ENCODE measurements around the gene MTMR3.

MTMR3 gene

GRCh38 chr22:30062950-30063349 is 180.0 kb downstream of the MTMR3 start:
- FAIRE-seq (no peak), DNase-seq (ENCODE audit: insufficient read length) (no peak)
- TF ChIP-seq POLR2A (IDR thresholded peaks at IDR 0.05; ENCODE audit: low read depth, low read length) (no peak), POLR2AphosphoS5 (IDR thresholded peaks at IDR 0.05; ENCODE audit: low read depth, low read length) (no peak), TAF1 (IDR thresholded peaks at IDR 0.05; ENCODE audit: borderline replicate concordance, low read depth, low read length) (no peak)

- no peak for DNase-seq (ENCODE audit: insufficient read length)
These were observed 181.2 kb downstream of the MTMR3 start for GRCh38 chr22:30064172-30064571.

GRCh38 chr22:30073743-30074142 is 190.8 kb downstream of the MTMR3 start:
- no peak for TF ChIP-seq POLR2A (IDR thresholded peaks at IDR 0.05; ENCODE audit: low read depth, low read length)
- no peak for TF ChIP-seq TAF1 (IDR thresholded peaks at IDR 0.05; ENCODE audit: borderline replicate concordance, low read depth, low read length)
- TF ChIP-seq POLR2AphosphoS5 (IDR thresholded peaks at IDR 0.05; ENCODE audit: low read depth, low read length): no peak
- DNase-seq (ENCODE audit: insufficient read length): no peak
- FAIRE-seq: no peak

More at GRCh38 chr22:30064172-30064571, 181.2 kb downstream of the MTMR3 start:
- FAIRE-seq: no peak
- TF ChIP-seq TAF1 (IDR thresholded peaks at IDR 0.05; ENCODE audit: borderline replicate concordance, low read depth, low read length) (no peak), POLR2A (IDR thresholded peaks at IDR 0.05; ENCODE audit: low read depth, low read length) (no peak), POLR2AphosphoS5 (IDR thresholded peaks at IDR 0.05; ENCODE audit: low read depth, low read length) (no peak)

GRCh38 chr22:30074147-30074546 is 191.2 kb downstream of the MTMR3 start:
- FAIRE-seq (no peak), DNase-seq (ENCODE audit: insufficient read length) (no peak)
- no peak for TF ChIP-seq POLR2A (IDR thresholded peaks at IDR 0.05; ENCODE audit: low read depth, low read length)
- TF ChIP-seq TAF1 (IDR thresholded peaks at IDR 0.05; ENCODE audit: borderline replicate concordance, low read depth, low read length): no peak
- TF ChIP-seq POLR2AphosphoS5 (IDR thresholded peaks at IDR 0.05; ENCODE audit: low read depth, low read length): no peak

GRCh38 chr22:30074994-30075393 is 192.0 kb downstream of the MTMR3 start:
- TF ChIP-seq POLR2AphosphoS5 (IDR thresholded peaks at IDR 0.05; ENCODE audit: low read depth, low read length): no peak
- no peak for TF ChIP-seq POLR2A (IDR thresholded peaks at IDR 0.05; ENCODE audit: low read depth, low read length)
- TF ChIP-seq TAF1 (IDR thresholded peaks at IDR 0.05; ENCODE audit: borderline replicate concordance, low read depth, low read length): no peak
- DNase-seq (ENCODE audit: insufficient read length) (no peak), FAIRE-seq (no peak)

GRCh38 chr22:30077279-30077880 is 194.4 kb downstream of the MTMR3 start:
- FAIRE-seq: no peak
- TF ChIP-seq POLR2A (IDR thresholded peaks at IDR 0.05; ENCODE audit: low read depth, low read length): no peak
- TF ChIP-seq TAF1 (IDR thresholded peaks at IDR 0.05; ENCODE audit: borderline replicate concordance, low read depth, low read length): no peak
- no peak for TF ChIP-seq POLR2AphosphoS5 (IDR thresholded peaks at IDR 0.05; ENCODE audit: low read depth, low read length)
- DNase-seq (ENCODE audit: insufficient read length): no peak

- DNase-seq (ENCODE audit: insufficient read length): no peak
- TF ChIP-seq POLR2A (IDR thresholded peaks at IDR 0.05; ENCODE audit: low read depth, low read length): no peak
- FAIRE-seq: peak; percentile 69
These were observed 195.6 kb downstream of the MTMR3 start for GRCh38 chr22:30078320-30079311.

- TF ChIP-seq POLR2AphosphoS5 (IDR thresholded peaks at IDR 0.05; ENCODE audit: low read depth, low read length) (no peak), TAF1 (IDR thresholded peaks at IDR 0.05; ENCODE audit: borderline replicate concordance, low read depth, low read length) (no peak), POLR2A (IDR thresholded peaks at IDR 0.05; ENCODE audit: low read depth, low read length) (no peak)
- no peak for FAIRE-seq
- no peak for DNase-seq (ENCODE audit: insufficient read length)
These were observed 197.1 kb downstream of the MTMR3 start, which contains the start of gene HORMAD2 for GRCh38 chr22:30079952-30080533. Gene HORMAD2 (plus strand): TSS chr22:30080464. CDS start chr22:30093953, 13,489 bp downstream.

All from GM12892 (cell line).